CD4-positive, alpha-beta T cell (primary cell): Measurements from ENCODE around the gene SPATA2. TPM values are rescaled to one million over a fixed set of nuclear protein-coding genes. Genes with fewer than 3 reads are reported as not detected.

ENCODE experiments used
- ATAC-seq: fragments of 200-7000 bp; cut with Tn5 transposase; one replicate; pipeline ENCODE4 v1.10.0; 2022; ENCODE audit warnings: mild to moderate bottlenecking; ENCODE audit not compliant: poor library complexity
- CTCF ChIA-PET: fragments of 350-600 bp; sonication (Branson Sonifier 250); formaldehyde crosslinking; loops from one replicate; lab custom pipeline; 2021; ENCODE audit warnings: antibody characterized with exemption, inconsistent platforms; lab: Charles Lee
- POLR2A ChIA-PET: fragments of 350-600 bp; sonication (Branson Sonifier 250); formaldehyde crosslinking; loops from one replicate; lab custom pipeline; 2021; ENCODE audit warnings: antibody characterized with exemption, inconsistent platforms; lab: Charles Lee
- DNase-seq, 14 experiments: peaks; one replicate each; pipeline ENCODE4 v3.0.0-alpha.2; 2013 to 2020; ENCODE audit warnings: mixed read lengths in 2 of 14
- H3K27ac ChIP-seq, 2 donors: one replicate each; pipeline versions ENCODE4 v1.5.1 to v1.7.0; 2013; ENCODE audit warnings: low read length in 2 of 2, low read depth in 1 of 2, mild to moderate bottlenecking in 1 of 2
- H3K27me3 ChIP-seq, 2 experiments: 1 replicate in 1 of 2; 2 replicates in 1 of 2; pipeline versions ENCODE4 v1.6.1 to v1.7.0; 2013; ENCODE audit warnings: low read length in 2 of 2, control low read depth in 1 of 2, mild to moderate bottlenecking in 1 of 2, moderate library complexity in 1 of 2; ENCODE audit not compliant: insufficient read depth in 2 of 2, control insufficient read depth in 1 of 2
- H3K36me3 ChIP-seq: one replicate; pipeline ENCODE4 v1.6.1; 2013; ENCODE audit warnings: low read length, control low read depth; ENCODE audit not compliant: insufficient read depth
- H3K4me1 ChIP-seq: one replicate; pipeline ENCODE4 v1.6.1; 2013; ENCODE audit warnings: low read length, control low read depth; ENCODE audit not compliant: insufficient read depth
- H3K4me3 ChIP-seq: one replicate; pipeline ENCODE4 v1.5.1; 2013; ENCODE audit warnings: mild to moderate bottlenecking, low read length, moderate library complexity
- H3K9me3 ChIP-seq, 2 experiments: 1 replicate in 1 of 2; 2 replicates in 1 of 2; pipeline versions ENCODE4 v1.6.1 to v1.7.0; 2013; ENCODE audit warnings: low read length in 2 of 2, mild to moderate bottlenecking in 2 of 2, control low read depth in 1 of 2, moderate library complexity in 1 of 2; ENCODE audit not compliant: control insufficient read depth in 1 of 2, insufficient read depth in 1 of 2
- H3K27ac Mint-ChIP-seq: one replicate; pipeline ENCODE4 v1.8.0; 2020; ENCODE audit warnings: mixed read lengths
- H3K27me3 Mint-ChIP-seq: one replicate; pipeline ENCODE4 v1.8.0; 2021; ENCODE audit warnings: mixed read lengths
- H3K36me3 Mint-ChIP-seq: one replicate; pipeline ENCODE4 v1.8.0; 2021; ENCODE audit warnings: low read depth, mixed read lengths
- H3K4me1 Mint-ChIP-seq: one replicate; pipeline ENCODE4 v1.8.0; 2021; ENCODE audit warnings: low read depth, mixed read lengths
- H3K4me3 Mint-ChIP-seq: one replicate; pipeline ENCODE4 v1.8.0; 2020; ENCODE audit warnings: mild to moderate bottlenecking, mixed read lengths
- H3K9me3 Mint-ChIP-seq: one replicate; pipeline ENCODE4 v1.8.0; 2020; ENCODE audit warnings: mixed read lengths
- intact Hi-C, 2 experiments: fragments of 100-400 bp; cut with DNase I in 1 of 2; cut with micrococcal nuclease in 1 of 2; formaldehyde crosslinking; loops; one replicate each; pipeline versions ENCODE4 v1.15.1 to v1.9.0; 2023 to 2025; cut with DNase I, micrococcal nuclease
- total RNA-seq, 174 experiments: library from RNA in 2 of 174; stranded (reverse) in 2 of 174; gene quantifications; one replicate each; pipeline ENCODE4 v1.2.3 and lab custom pipeline; 2021 to 2026
- TF ChIP-seq, protein P1 (sequence below): fragments of 200-600 bp; IDR thresholded peaks from one replicate; pipeline ENCODE4 v1.8.0; 2022; ENCODE audit warnings: antibody characterized with exemption, mild to moderate bottlenecking

Gene SPATA2
- total RNA-seq, 2 experiments from 2014 or later, result 16.0 to 16.4 TPM

GRCh38 chr20:49948809-49949507 is 33.6 kb upstream of the SPATA2 start:
- ATAC-seq (no peak), DNase-seq (no peak)
- peaks cover 90% of the 10 kb centered on the region for H3K36me3 ChIP-seq
- ChIA-PET CTCF (no interaction called here), POLR2A (no interaction called here)
- H3K4me3 ChIP-seq, result no peak overlapping the region
- H3K36me3 Mint-ChIP-seq, result peaks cover 93% of the 10 kb centered on the region
- intact Hi-C loops, result no loop called here
- no peaks in the 10 kb centered on the region for H3K27me3 Mint-ChIP-seq
- no peak overlapping the region for H3K27ac ChIP-seq
- H3K4me3 Mint-ChIP-seq, result no peak overlapping the region
- H3K9me3 Mint-ChIP-seq, result no peaks in the 10 kb centered on the region
- H3K27ac Mint-ChIP-seq, result no peak overlapping the region
- no peaks in the 10 kb centered on the region for H3K9me3 ChIP-seq
- peaks cover 11% of the 10 kb centered on the region for H3K4me1 Mint-ChIP-seq
- no peaks in the 10 kb centered on the region for H3K27me3 ChIP-seq
- no peaks in the 10 kb centered on the region for H3K4me1 ChIP-seq
- TF ChIP-seq, protein P1, sequence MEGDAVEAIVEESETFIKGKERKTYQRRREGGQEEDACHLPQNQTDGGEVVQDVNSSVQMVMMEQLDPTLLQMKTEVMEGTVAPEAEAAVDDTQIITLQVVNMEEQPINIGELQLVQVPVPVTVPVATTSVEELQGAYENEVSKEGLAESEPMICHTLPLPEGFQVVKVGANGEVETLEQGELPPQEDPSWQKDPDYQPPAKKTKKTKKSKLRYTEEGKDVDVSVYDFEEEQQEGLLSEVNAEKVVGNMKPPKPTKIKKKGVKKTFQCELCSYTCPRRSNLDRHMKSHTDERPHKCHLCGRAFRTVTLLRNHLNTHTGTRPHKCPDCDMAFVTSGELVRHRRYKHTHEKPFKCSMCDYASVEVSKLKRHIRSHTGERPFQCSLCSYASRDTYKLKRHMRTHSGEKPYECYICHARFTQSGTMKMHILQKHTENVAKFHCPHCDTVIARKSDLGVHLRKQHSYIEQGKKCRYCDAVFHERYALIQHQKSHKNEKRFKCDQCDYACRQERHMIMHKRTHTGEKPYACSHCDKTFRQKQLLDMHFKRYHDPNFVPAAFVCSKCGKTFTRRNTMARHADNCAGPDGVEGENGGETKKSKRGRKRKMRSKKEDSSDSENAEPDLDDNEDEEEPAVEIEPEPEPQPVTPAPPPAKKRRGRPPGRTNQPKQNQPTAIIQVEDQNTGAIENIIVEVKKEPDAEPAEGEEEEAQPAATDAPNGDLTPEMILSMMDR, result no peak

GRCh38 chr20:49948178-49948577 is 32.8 kb upstream of the SPATA2 start:
- H3K27ac Mint-ChIP-seq, result no peak overlapping the region
- no peaks in the 10 kb centered on the region for H3K4me1 ChIP-seq
- no peaks in the 10 kb centered on the region for H3K27me3 Mint-ChIP-seq
- DNase-seq (no peak), ATAC-seq (no peak)
- no peak overlapping the region for H3K4me3 ChIP-seq
- H3K9me3 ChIP-seq, result no peaks in the 10 kb centered on the region
- POLR2A ChIA-PET, result no interaction called here
- peaks cover 90% of the 10 kb centered on the region for H3K36me3 Mint-ChIP-seq
- H3K4me1 Mint-ChIP-seq, result peaks cover 11% of the 10 kb centered on the region
- CTCF ChIA-PET, result no interaction called here
- no peaks in the 10 kb centered on the region for H3K27me3 ChIP-seq
- intact Hi-C loops, result no loop called here
- no peak overlapping the region for H3K4me3 Mint-ChIP-seq
- TF ChIP-seq, protein P1, result no peak
- H3K27ac ChIP-seq, result no peak overlapping the region
- peaks cover 87% of the 10 kb centered on the region for H3K36me3 ChIP-seq
- H3K9me3 Mint-ChIP-seq, result no peaks in the 10 kb centered on the region

DNA sequence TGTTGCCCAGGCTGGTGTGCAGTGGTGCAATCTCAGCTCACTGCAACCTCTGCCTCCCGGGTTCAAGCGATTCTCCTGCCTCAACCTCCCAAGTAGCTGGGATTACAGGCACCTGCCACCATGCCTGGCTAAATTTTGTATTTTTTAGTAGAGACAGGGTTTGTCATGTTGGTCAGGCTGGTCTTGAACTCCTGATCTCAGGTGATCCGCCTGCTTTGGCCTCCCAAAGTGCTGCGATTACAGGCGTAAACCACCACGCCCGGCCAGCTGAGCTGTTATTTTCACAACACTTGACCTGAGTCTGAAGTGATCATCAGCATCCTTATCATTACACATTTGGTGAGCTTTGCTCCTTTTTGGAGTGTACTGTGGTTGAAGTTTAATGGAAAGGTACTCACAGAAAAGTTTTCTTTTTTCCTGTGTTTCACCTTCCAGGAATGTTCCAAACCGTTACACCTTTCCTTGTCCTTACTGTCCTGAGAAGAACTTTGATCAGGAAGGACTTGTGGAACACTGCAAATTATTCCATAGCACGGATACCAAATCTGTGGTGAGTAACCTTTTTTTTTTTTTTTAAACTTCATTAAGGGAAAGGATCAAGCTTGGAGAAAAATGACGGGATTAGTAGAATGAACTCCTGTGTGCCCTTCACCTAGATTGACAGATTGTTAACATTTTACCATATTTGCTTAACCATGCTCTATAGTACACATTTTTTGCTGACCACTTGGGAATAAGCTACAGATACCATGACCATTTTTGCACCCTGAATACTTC is 30.6 kb upstream of the SPATA2 start:
- Histone ChIP-seq H3K36me3 (peaks cover 87% of the 10 kb centered on the region), H3K27me3 (no peaks in the 10 kb centered on the region), H3K4me1 (peaks cover 10% of the 10 kb centered on the region), H3K4me3 (no peak overlapping the region), H3K27ac (no peak overlapping the region), H3K9me3 (no peaks in the 10 kb centered on the region)
- no peak overlapping the region for H3K27ac Mint-ChIP-seq
- peaks cover 92% of the 10 kb centered on the region for H3K36me3 Mint-ChIP-seq
- POLR2A ChIA-PET, result no interaction called here
- CTCF ChIA-PET, result interaction anchor here (0.7 kb wide), 1 partner anchor 223 kb away, joined by 4 read pairs; no protein-coding TSS in a partner anchor
- TF ChIP-seq, protein P1, result no peak
- intact Hi-C loops, result no loop called here
- DNase-seq (no peak), ATAC-seq (no peak)
- H3K9me3 Mint-ChIP-seq, result no peaks in the 10 kb centered on the region
- H3K4me1 Mint-ChIP-seq, result peaks cover 20% of the 10 kb centered on the region
- H3K27me3 Mint-ChIP-seq, result no peaks in the 10 kb centered on the region
- no peak overlapping the region for H3K4me3 Mint-ChIP-seq
